ENCODE measurements around the gene NNT. TPM values are rescaled to one million over a fixed set of nuclear protein-coding genes. Genes with fewer than 3 reads are reported as not detected.
"Not testable (repeated sequence)": the region's sequence is repeated elsewhere in the genome, so short reads cannot be mapped to it uniquely, and the experiment has no call there.

The NNT gene
- total and polyA plus RNA-seq, 2 experiments from 2014 or later, result 55.3 to 102 TPM

DNA sequence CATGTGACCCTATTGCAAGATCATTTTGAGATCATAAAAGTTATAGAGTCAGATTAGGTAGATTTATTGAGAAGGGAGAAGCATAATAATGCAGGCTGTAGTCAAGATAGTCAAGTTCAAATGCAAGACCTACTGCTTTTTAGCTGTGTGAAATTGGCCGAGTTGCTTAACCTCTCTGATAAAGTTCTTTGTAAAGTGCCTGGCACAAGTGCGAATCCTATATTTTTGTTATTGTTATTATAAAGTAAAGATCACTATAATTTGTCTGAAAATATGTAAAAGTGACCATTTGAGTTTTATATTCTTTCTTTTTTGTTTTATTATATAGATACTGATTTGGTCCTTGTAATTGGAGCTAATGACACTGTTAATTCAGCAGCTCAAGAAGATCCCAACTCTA is 99.3 kb downstream of the NNT start:
- Histone ChIP-seq H3K27ac (no peak overlapping the region), H3K27me3 (no peaks in the 10 kb centered on the region)

DNA sequence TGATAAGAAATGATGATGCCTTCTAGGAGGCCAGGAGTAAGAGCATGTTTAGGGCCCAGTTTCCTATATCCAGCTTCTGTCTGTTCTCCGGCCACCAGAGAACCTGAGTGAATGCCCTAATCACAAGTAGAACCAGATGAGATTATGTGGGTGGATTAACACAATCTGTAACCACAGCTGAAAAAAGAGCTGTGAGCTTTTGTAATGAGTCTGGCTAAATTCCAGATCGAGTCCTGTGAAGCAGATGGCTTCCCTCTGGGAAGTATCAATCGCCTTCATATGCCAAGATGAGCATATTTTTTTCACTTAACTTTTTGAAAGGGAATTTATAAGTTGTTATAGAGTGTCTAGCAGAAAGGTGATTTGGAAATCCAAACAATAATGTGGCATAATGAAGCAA is 99.8 kb downstream of the NNT start:
- Histone ChIP-seq H3K4me2 (no peak overlapping the region), H3K27ac (no peak overlapping the region), H3K79me2 (no peaks in the 10 kb centered on the region), H3K4me3 (no peak overlapping the region), H3K36me3 (replicated peaks; ENCODE audit: insufficient read depth, low read depth) (no peaks in the 10 kb centered on the region), H3K9me3 (ENCODE audit: low read depth) (no peaks in the 10 kb centered on the region), H3K27me3 (no peaks in the 10 kb centered on the region), H2AFZ (no peak overlapping the region), H3K9me2 (replicated peaks; ENCODE audit: insufficient read depth) (no peaks in the 10 kb centered on the region), H4K20me1 (ENCODE audit: insufficient read depth, poor library complexity, severe bottlenecking) (no peaks in the 10 kb centered on the region), H3K4me1 (ENCODE audit: insufficient read depth) (no peaks in the 10 kb centered on the region)
- WGBS (ENCODE audit: low lambda C conversion rate, missing lambda C conversion rate), result 60% methylated on average over 3 of the region's 3 CpGs
- no peak for DNase-seq (ENCODE audit: low spot score)
- TF ChIP-seq CTCF (IDR thresholded peaks at IDR 0.05; ENCODE audit: poor library complexity), result no peak
- TF ChIP-seq EZH2 (IDR thresholded peaks at IDR 0.05; ENCODE audit: borderline replicate concordance), result no peak
- TF ChIP-seq EZH2phosphoT487 (IDR thresholded peaks at IDR 0.05; ENCODE audit: low read depth, severe bottlenecking, unreplicated experiment), result no peak

More for the DNA sequence above, 99.3 kb downstream of the NNT start:
- H3K4me3 ChIP-seq, result no peak overlapping the region
- H4K20me1 ChIP-seq (ENCODE audit: insufficient read depth, poor library complexity, severe bottlenecking), result no peaks in the 10 kb centered on the region
- H3K79me2 ChIP-seq, result no peaks in the 10 kb centered on the region
- H3K9me2 ChIP-seq (replicated peaks; ENCODE audit: insufficient read depth), result no peaks in the 10 kb centered on the region
- no peaks in the 10 kb centered on the region for H3K36me3 ChIP-seq (replicated peaks; ENCODE audit: insufficient read depth, low read depth)
- WGBS (ENCODE audit: low lambda C conversion rate, missing lambda C conversion rate), result 98% methylated on average over 2 of the region's 2 CpGs
- H3K9me3 ChIP-seq (ENCODE audit: low read depth), result no peaks in the 10 kb centered on the region
- TF ChIP-seq EZH2 (IDR thresholded peaks at IDR 0.05; ENCODE audit: borderline replicate concordance) (no peak), CTCF (IDR thresholded peaks at IDR 0.05; ENCODE audit: poor library complexity) (no peak), EZH2phosphoT487 (IDR thresholded peaks at IDR 0.05; ENCODE audit: low read depth, severe bottlenecking, unreplicated experiment) (no peak)
- no peak overlapping the region for H3K4me2 ChIP-seq
- no peaks in the 10 kb centered on the region for H3K4me1 ChIP-seq (ENCODE audit: insufficient read depth)
- DNase-seq (ENCODE audit: low spot score), result no peak
- H2AFZ ChIP-seq, result no peak overlapping the region

DNA sequence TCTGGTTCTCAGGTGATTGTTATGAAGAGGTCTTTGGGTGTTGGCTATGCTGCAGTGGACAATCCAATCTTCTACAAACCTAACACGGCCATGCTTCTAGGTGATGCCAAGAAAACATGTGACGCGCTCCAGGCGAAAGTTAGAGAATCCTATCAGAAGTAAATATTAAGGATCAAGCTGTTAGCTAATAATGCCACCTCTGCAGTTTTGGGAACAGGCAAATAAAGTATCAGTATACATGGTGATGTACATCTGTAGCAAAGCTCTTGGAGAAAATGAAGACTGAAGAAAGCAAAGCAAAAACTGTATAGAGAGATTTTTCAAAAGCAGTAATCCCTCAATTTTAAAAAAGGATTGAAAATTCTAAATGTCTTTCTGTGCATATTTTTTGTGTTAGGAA is 101.3 kb downstream of the NNT start:
- Histone ChIP-seq H3K4me1 (ENCODE audit: insufficient read depth) (no peaks in the 10 kb centered on the region), H3K9me3 (ENCODE audit: low read depth) (no peaks in the 10 kb centered on the region), H3K4me2 (no peak overlapping the region), H3K27me3 (no peaks in the 10 kb centered on the region), H2AFZ (no peak overlapping the region), H3K79me2 (no peaks in the 10 kb centered on the region), H3K9me2 (replicated peaks; ENCODE audit: insufficient read depth) (no peaks in the 10 kb centered on the region), H3K4me3 (no peak overlapping the region), H3K36me3 (replicated peaks; ENCODE audit: insufficient read depth, low read depth) (no peaks in the 10 kb centered on the region), H3K27ac (no peak overlapping the region), H4K20me1 (ENCODE audit: insufficient read depth, poor library complexity, severe bottlenecking) (no peaks in the 10 kb centered on the region)
- WGBS (ENCODE audit: low lambda C conversion rate, missing lambda C conversion rate), result 96% methylated on average over 4 of the region's 4 CpGs
- DNase-seq (ENCODE audit: low spot score), result no peak
- no peak for TF ChIP-seq EZH2phosphoT487 (IDR thresholded peaks at IDR 0.05; ENCODE audit: low read depth, severe bottlenecking, unreplicated experiment)

GRCh38 chr5:43706576-43706975 is 103.6 kb downstream of the NNT start:
- not testable (repeated sequence) for H3K36me3 ChIP-seq (replicated peaks; ENCODE audit: insufficient read depth, low read depth); H3K27ac ChIP-seq; H3K4me1 ChIP-seq (ENCODE audit: insufficient read depth); DNase-seq (ENCODE audit: low spot score); H3K27me3 ChIP-seq; H4K20me1 ChIP-seq (ENCODE audit: insufficient read depth, poor library complexity, severe bottlenecking); H3K4me3 ChIP-seq; H3K4me2 ChIP-seq; H3K9me2 ChIP-seq (replicated peaks; ENCODE audit: insufficient read depth); H3K9me3 ChIP-seq (ENCODE audit: low read depth); H2AFZ ChIP-seq; H3K79me2 ChIP-seq
- 92% methylated on average over 1 of the region's 1 CpG for WGBS (ENCODE audit: low lambda C conversion rate, missing lambda C conversion rate)
